Glutamatergic neuron (in vitro differentiated cells): ENCODE results near the gene RNU5D-1. TPM values are rescaled to one million over a fixed set of nuclear protein-coding genes. Genes with fewer than 3 reads are reported as not detected.

ENCODE experiments used
- DNase-seq: peaks from one replicate; pipeline ENCODE4 v3.0.0; 2022
- H3K27ac Mint-ChIP-seq: one replicate; pipeline ENCODE4 v1.8.0; 2020; ENCODE audit warnings: mild to moderate bottlenecking, mixed read lengths, inconsistent platforms; ENCODE audit not compliant: unreplicated experiment
- H3K27me3 Mint-ChIP-seq: one replicate; pipeline ENCODE4 v1.8.0; 2020; ENCODE audit warnings: mild to moderate bottlenecking, moderate library complexity, mixed read lengths, inconsistent platforms; ENCODE audit not compliant: unreplicated experiment
- H3K36me3 Mint-ChIP-seq: one replicate; pipeline ENCODE4 v1.8.0; 2020; ENCODE audit warnings: mild to moderate bottlenecking, mixed read lengths, inconsistent platforms; ENCODE audit not compliant: unreplicated experiment
- H3K4me1 Mint-ChIP-seq: one replicate; pipeline ENCODE4 v1.8.0; 2020; ENCODE audit warnings: mild to moderate bottlenecking, low read depth, mixed read lengths, inconsistent platforms; ENCODE audit not compliant: unreplicated experiment
- H3K4me3 Mint-ChIP-seq: one replicate; pipeline ENCODE4 v1.8.0; 2020; ENCODE audit warnings: mild to moderate bottlenecking, mixed read lengths, inconsistent platforms; ENCODE audit not compliant: unreplicated experiment
- H3K9me3 Mint-ChIP-seq: one replicate; pipeline ENCODE4 v1.8.0; 2020; ENCODE audit warnings: mild to moderate bottlenecking, moderate library complexity, mixed read lengths, inconsistent platforms; ENCODE audit not compliant: unreplicated experiment
- CTCF ChIP-seq: fragments of 200-600 bp; sonication (generic); IDR thresholded peaks from one replicate; pipeline ENCODE4 v1.5.0; 2021; ENCODE audit not compliant: partially characterized antibody, unreplicated experiment
- total RNA-seq: library from RNA; stranded (reverse); fragmentation: NEBNext Ultra II Directional; extraction: Animal tissue kit (Norgen Biotek cat#: 25700); gene quantifications from one replicate; pipeline ENCODE4 v1.2.1, GENCODE V29; 2021; ENCODE audit not compliant: unreplicated experiment

Gene RNU5D-1
- total RNA-seq, 1 donor from 2014 or later = not detected

GRCh38 chr1:44707959-44708831, 22.8 kb downstream of the RNU5D-1 start:
- H3K36me3 Mint-ChIP-seq = peaks cover 12% of the 10 kb centered on the region
- H3K4me3 Mint-ChIP-seq = no peak overlapping the region
- no peaks in the 10 kb centered on the region for H3K4me1 Mint-ChIP-seq
- H3K27me3 Mint-ChIP-seq = peaks cover 4% of the 10 kb centered on the region
- peak; percentile 41 for TF ChIP-seq CTCF
- DNase-seq = no peak
- H3K27ac Mint-ChIP-seq = no peak overlapping the region
- H3K9me3 Mint-ChIP-seq = peaks cover 3% of the 10 kb centered on the region

- Mint-ChIP-seq H3K27ac (no peak overlapping the region), H3K27me3 (peaks cover 4% of the 10 kb centered on the region), H3K4me3 (no peak overlapping the region), H3K9me3 (peaks cover 3% of the 10 kb centered on the region), H3K36me3 (peaks cover 12% of the 10 kb centered on the region), H3K4me1 (no peaks in the 10 kb centered on the region)
- no peak for TF ChIP-seq CTCF
- no peak for DNase-seq
Measured at GRCh38 chr1:44707112-44707881, 23.7 kb downstream of the RNU5D-1 start.

DNA sequence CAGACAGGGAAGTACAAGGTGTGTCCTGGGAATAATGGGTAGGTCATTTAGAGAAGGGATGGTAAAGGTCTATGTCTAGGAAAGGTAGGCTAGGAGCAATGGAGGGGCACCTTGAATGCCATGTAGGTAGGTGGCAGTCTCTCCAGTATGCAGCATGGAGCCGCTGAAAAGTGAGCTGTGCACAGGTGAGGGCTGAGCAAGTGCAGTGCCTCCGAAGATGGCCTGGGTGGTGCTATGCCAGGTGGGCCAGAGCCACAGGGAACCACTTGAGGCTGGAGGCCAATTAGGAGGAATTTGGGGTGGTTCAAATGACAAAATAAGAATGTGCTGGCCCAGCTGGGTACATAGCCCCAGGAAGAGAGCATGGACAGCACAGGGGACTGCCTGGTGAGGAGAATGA, 25.0 kb downstream of the RNU5D-1 start:
- Mint-ChIP-seq H3K27ac (no peak overlapping the region), H3K4me1 (no peaks in the 10 kb centered on the region), H3K9me3 (peaks cover 3% of the 10 kb centered on the region), H3K36me3 (peaks cover 12% of the 10 kb centered on the region), H3K27me3 (peaks cover 4% of the 10 kb centered on the region), H3K4me3 (no peak overlapping the region)
- DNase-seq = no peak
- no peak for TF ChIP-seq CTCF

DNA sequence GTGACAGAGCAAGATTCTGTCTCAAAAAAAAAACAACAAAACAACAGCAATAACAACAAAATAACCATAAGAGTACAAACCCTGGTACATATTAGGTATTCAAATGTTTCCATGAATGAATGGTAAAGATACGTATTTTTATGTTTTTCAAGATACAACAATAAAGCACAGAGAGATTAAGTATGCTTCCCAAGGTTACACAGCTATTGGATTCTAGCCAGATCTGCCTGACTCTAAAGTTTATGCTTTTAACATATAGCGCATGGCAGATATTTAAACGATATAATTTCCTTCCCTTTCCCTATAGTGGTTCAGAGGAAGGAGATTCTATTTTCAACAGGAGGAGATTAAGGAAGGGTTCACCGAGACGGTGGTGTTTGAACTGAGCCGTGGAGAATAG, 25.5 kb downstream of the RNU5D-1 start:
- no peak for DNase-seq
- H3K36me3 Mint-ChIP-seq = peaks cover 12% of the 10 kb centered on the region
- H3K27ac Mint-ChIP-seq = no peak overlapping the region
- H3K27me3 Mint-ChIP-seq = peaks cover 2% of the 10 kb centered on the region
- H3K4me1 Mint-ChIP-seq = no peaks in the 10 kb centered on the region
- TF ChIP-seq CTCF = no peak
- peaks cover 3% of the 10 kb centered on the region for H3K9me3 Mint-ChIP-seq
- H3K4me3 Mint-ChIP-seq = no peak overlapping the region
